Activated gamma-delta T cell treated with Interleukin-2 at 50 U/mL for 16 hours (primary cell): Measurements from ENCODE around the gene PLEKHA7.
"Not testable (repeated sequence)": the region's sequence is repeated elsewhere in the genome, so short reads cannot be mapped to it uniquely, and the experiment has no call there.

Experiments
- DNase-seq: peaks from one replicate; pipeline ENCODE4 v3.0.0-alpha.2; 2020

PLEKHA7 gene

GRCh38 chr11:16874275-16874975 is 139.8 kb downstream of the PLEKHA7 start:
- DNase-seq: no peak

GRCh38 chr11:16873289-16873688 is 140.9 kb downstream of the PLEKHA7 start:
- no peak for DNase-seq

- no peak for DNase-seq
These were observed 142.8 kb downstream of the PLEKHA7 start for GRCh38 chr11:16871368-16871767.

GRCh38 chr11:16867097-16867496 is 147.1 kb downstream of the PLEKHA7 start:
- no peak for DNase-seq

GRCh38 chr11:16864428-16864827 is 149.8 kb downstream of the PLEKHA7 start:
- DNase-seq: not testable (repeated sequence)

GRCh38 chr11:16863389-16863788 is 150.8 kb downstream of the PLEKHA7 start:
- no peak for DNase-seq

GRCh38 chr11:16862726-16863125 is 151.5 kb downstream of the PLEKHA7 start:
- DNase-seq: no peak

- DNase-seq: no peak
These were observed 152.4 kb downstream of the PLEKHA7 start for GRCh38 chr11:16861862-16862261.

- DNase-seq: no peak
These were observed 153.6 kb downstream of the PLEKHA7 start for GRCh38 chr11:16860617-16861016.

GRCh38 chr11:16859651-16860050 is 154.6 kb downstream of the PLEKHA7 start:
- no peak for DNase-seq

GRCh38 chr11:16857186-16857585 is 157.0 kb downstream of the PLEKHA7 start:
- DNase-seq: no peak

- DNase-seq: no peak
These were observed 158.2 kb downstream of the PLEKHA7 start for GRCh38 chr11:16856022-16856471.

- DNase-seq: no peak
These were observed 159.2 kb downstream of the PLEKHA7 start for GRCh38 chr11:16854979-16855378.

GRCh38 chr11:16853859-16854258 is 160.4 kb downstream of the PLEKHA7 start:
- no peak for DNase-seq

GRCh38 chr11:16853266-16853665 is 160.9 kb downstream of the PLEKHA7 start:
- no peak for DNase-seq

GRCh38 chr11:16846305-16846704 is 167.9 kb downstream of the PLEKHA7 start:
- no peak for DNase-seq

- no peak for DNase-seq
These were observed 169.9 kb downstream of the PLEKHA7 start for GRCh38 chr11:16844268-16844771.

GRCh38 chr11:16843294-16843693 is 170.9 kb downstream of the PLEKHA7 start:
- DNase-seq: no peak

- DNase-seq: no peak
These were observed 172.2 kb downstream of the PLEKHA7 start for GRCh38 chr11:16841984-16842383.

GRCh38 chr11:16841481-16841880 is 172.7 kb downstream of the PLEKHA7 start:
- DNase-seq: no peak

- DNase-seq: no peak
These were observed 173.3 kb downstream of the PLEKHA7 start for GRCh38 chr11:16840951-16841350.

- DNase-seq: no peak
These were observed 174.4 kb downstream of the PLEKHA7 start for GRCh38 chr11:16839821-16840220.

- no peak for DNase-seq
These were observed 179.8 kb downstream of the PLEKHA7 start for GRCh38 chr11:16834384-16834783.

- DNase-seq: no peak
These were observed 181.2 kb downstream of the PLEKHA7 start for GRCh38 chr11:16833026-16833425.

- DNase-seq: no peak
These were observed 182.0 kb downstream of the PLEKHA7 start for GRCh38 chr11:16832193-16832539.
